ENCODE results near the gene BDH1.
"Not testable (repeated sequence)": the region's sequence is repeated elsewhere in the genome, so short reads cannot be mapped to it uniquely, and the experiment has no call there.

BDH1 gene

GRCh38 chr3:197520311-197521276 lies 35.2 kb downstream of the BDH1 start:
- Histone ChIP-seq H3K36me3 (replicated peaks; ENCODE audit: low read depth, low read length) (peaks cover 2% of the 10 kb centered on the region), H3K9ac (ENCODE audit: low read length) (no peak overlapping the region), H3K4me1 (ENCODE audit: low read length) (peaks cover 15% of the 10 kb centered on the region), H2AFZ (ENCODE audit: low read depth, low read length) (no peak overlapping the region), H3K27me3 (ENCODE audit: low read depth, low read length) (no peaks in the 10 kb centered on the region), H3K4me2 (ENCODE audit: low read length) (no peak overlapping the region), H3K4me3 (ENCODE audit: low read length) (no peak overlapping the region), H3K9me3 (ENCODE audit: insufficient read depth, low read length) (no peaks in the 10 kb centered on the region), H3K27ac (ENCODE audit: low read length) (no peak overlapping the region), H3K79me2 (ENCODE audit: low read length) (no peaks in the 10 kb centered on the region), H4K20me1 (ENCODE audit: insufficient read depth, low read length) (no peaks in the 10 kb centered on the region)
- TF ChIP-seq, protein P1, sequence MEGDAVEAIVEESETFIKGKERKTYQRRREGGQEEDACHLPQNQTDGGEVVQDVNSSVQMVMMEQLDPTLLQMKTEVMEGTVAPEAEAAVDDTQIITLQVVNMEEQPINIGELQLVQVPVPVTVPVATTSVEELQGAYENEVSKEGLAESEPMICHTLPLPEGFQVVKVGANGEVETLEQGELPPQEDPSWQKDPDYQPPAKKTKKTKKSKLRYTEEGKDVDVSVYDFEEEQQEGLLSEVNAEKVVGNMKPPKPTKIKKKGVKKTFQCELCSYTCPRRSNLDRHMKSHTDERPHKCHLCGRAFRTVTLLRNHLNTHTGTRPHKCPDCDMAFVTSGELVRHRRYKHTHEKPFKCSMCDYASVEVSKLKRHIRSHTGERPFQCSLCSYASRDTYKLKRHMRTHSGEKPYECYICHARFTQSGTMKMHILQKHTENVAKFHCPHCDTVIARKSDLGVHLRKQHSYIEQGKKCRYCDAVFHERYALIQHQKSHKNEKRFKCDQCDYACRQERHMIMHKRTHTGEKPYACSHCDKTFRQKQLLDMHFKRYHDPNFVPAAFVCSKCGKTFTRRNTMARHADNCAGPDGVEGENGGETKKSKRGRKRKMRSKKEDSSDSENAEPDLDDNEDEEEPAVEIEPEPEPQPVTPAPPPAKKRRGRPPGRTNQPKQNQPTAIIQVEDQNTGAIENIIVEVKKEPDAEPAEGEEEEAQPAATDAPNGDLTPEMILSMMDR (IDR thresholded peaks at IDR 0.05; ENCODE audit: low read depth, low read length) = no peak
- no peak for TF ChIP-seq EZH2phosphoT487 (IDR thresholded peaks at IDR 0.05; ENCODE audit: low read depth)

GRCh38 chr3:197519801-197520211 lies 36.0 kb downstream of the BDH1 start:
- H2AFZ ChIP-seq (ENCODE audit: low read depth, low read length) = no peak overlapping the region
- no peak overlapping the region for H3K4me2 ChIP-seq (ENCODE audit: low read length)
- no peaks in the 10 kb centered on the region for H3K79me2 ChIP-seq (ENCODE audit: low read length)
- no peak overlapping the region for H3K9ac ChIP-seq (ENCODE audit: low read length)
- H3K27me3 ChIP-seq (ENCODE audit: low read depth, low read length) = no peaks in the 10 kb centered on the region
- no peak overlapping the region for H3K27ac ChIP-seq (ENCODE audit: low read length)
- TF ChIP-seq, protein P1 (IDR thresholded peaks at IDR 0.05; ENCODE audit: low read depth, low read length) = no peak
- TF ChIP-seq EZH2phosphoT487 (IDR thresholded peaks at IDR 0.05; ENCODE audit: low read depth) = no peak
- peaks cover 15% of the 10 kb centered on the region for H3K4me1 ChIP-seq (ENCODE audit: low read length)
- H3K4me3 ChIP-seq (ENCODE audit: low read length) = no peak overlapping the region
- H4K20me1 ChIP-seq (ENCODE audit: insufficient read depth, low read length) = no peaks in the 10 kb centered on the region
- H3K36me3 ChIP-seq (replicated peaks; ENCODE audit: low read depth, low read length) = peaks cover 2% of the 10 kb centered on the region
- no peaks in the 10 kb centered on the region for H3K9me3 ChIP-seq (ENCODE audit: insufficient read depth, low read length)

DNA sequence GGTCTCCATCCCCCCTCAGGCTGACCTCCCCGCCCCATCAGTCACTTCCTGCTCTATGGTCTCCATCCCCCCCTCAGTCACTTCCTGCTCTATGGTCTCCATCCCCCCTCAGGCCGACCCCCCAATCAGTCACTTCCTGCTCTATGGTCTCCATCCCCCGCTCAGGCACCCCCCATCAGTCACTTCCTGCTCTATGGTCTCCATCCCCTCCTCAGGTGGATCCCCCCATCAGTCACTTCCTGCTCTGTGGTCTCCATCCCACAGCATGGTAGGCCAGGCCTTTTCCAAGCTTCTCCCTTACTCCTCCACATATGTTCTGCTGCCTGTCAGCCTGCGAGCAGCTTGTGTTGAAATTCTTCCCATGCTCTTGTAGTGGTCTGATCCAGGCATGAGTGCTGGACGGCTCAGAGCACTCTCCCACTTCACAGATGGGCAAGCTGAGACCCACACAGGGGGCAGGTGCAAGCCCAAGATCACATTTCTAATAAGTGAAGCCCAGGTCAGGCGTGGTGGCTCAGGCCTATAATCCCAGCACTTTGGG lies 36.8 kb downstream of the BDH1 start:
- Histone ChIP-seq H3K9ac (ENCODE audit: low read length) (no peak overlapping the region), H3K27me3 (ENCODE audit: low read depth, low read length) (no peaks in the 10 kb centered on the region), H3K79me2 (ENCODE audit: low read length) (no peaks in the 10 kb centered on the region), H3K27ac (ENCODE audit: low read length) (peak overlapping the region; percentile 37; the same call in 1 of the 2 replicates), H3K36me3 (replicated peaks; ENCODE audit: low read depth, low read length) (peaks cover 2% of the 10 kb centered on the region), H3K4me2 (ENCODE audit: low read length) (no peak overlapping the region), H2AFZ (ENCODE audit: low read depth, low read length) (0 out of 2 replicates have a peak overlapping the region, but pooled peaks have one; percentile 13), H4K20me1 (ENCODE audit: insufficient read depth, low read length) (no peaks in the 10 kb centered on the region), H3K4me3 (ENCODE audit: low read length) (no peak overlapping the region), H3K4me1 (ENCODE audit: low read length) (peaks cover 15% of the 10 kb centered on the region), H3K9me3 (ENCODE audit: insufficient read depth, low read length) (no peaks in the 10 kb centered on the region)
- TF ChIP-seq EZH2phosphoT487 (IDR thresholded peaks at IDR 0.05; ENCODE audit: low read depth) = no peak
- TF ChIP-seq, protein P1 (IDR thresholded peaks at IDR 0.05; ENCODE audit: low read depth, low read length) = no peak

- not testable (repeated sequence) for H3K4me2 ChIP-seq (ENCODE audit: low read length); H3K27ac ChIP-seq (ENCODE audit: low read length); H3K9ac ChIP-seq (ENCODE audit: low read length); H3K4me3 ChIP-seq (ENCODE audit: low read length); H3K27me3 ChIP-seq (ENCODE audit: low read depth, low read length); H3K79me2 ChIP-seq (ENCODE audit: low read length); H3K36me3 ChIP-seq (replicated peaks; ENCODE audit: low read depth, low read length); H3K9me3 ChIP-seq (ENCODE audit: insufficient read depth, low read length); H2AFZ ChIP-seq (ENCODE audit: low read depth, low read length); H4K20me1 ChIP-seq (ENCODE audit: insufficient read depth, low read length)
- H3K4me1 ChIP-seq (ENCODE audit: low read length) = peaks cover 15% of the 10 kb centered on the region
Observed at GRCh38 chr3:197517922-197518683, 37.7 kb downstream of the BDH1 start.

GRCh38 chr3:197516890-197517606 lies 38.7 kb downstream of the BDH1 start:
- not testable (repeated sequence) for H3K79me2 ChIP-seq (ENCODE audit: low read length); H3K4me3 ChIP-seq (ENCODE audit: low read length); H4K20me1 ChIP-seq (ENCODE audit: insufficient read depth, low read length); H3K4me2 ChIP-seq (ENCODE audit: low read length); H3K27me3 ChIP-seq (ENCODE audit: low read depth, low read length); H2AFZ ChIP-seq (ENCODE audit: low read depth, low read length); H3K27ac ChIP-seq (ENCODE audit: low read length); H3K9me3 ChIP-seq (ENCODE audit: insufficient read depth, low read length); H3K9ac ChIP-seq (ENCODE audit: low read length); H3K36me3 ChIP-seq (replicated peaks; ENCODE audit: low read depth, low read length)
- H3K4me1 ChIP-seq (ENCODE audit: low read length) = peaks cover 15% of the 10 kb centered on the region

All from OCI-LY3 (cell line).